IMR-90 (cell line): Measurements from ENCODE around the gene YES1. TPM values are rescaled to one million over a fixed set of nuclear protein-coding genes. Genes with fewer than 3 reads are reported as not detected.

ENCODE experiments used
- ATAC-seq: fragments of 200-7000 bp; cut with Tn5 transposase; 2 replicates; pipeline ENCODE4 v1.9.1; 2020; ENCODE audit warnings: low read depth, mild to moderate bottlenecking, moderate library complexity
- BruUV-seq: library from RNA; stranded (reverse); fragments of 400-500 nt; replicated peaks from 2 replicates; lab custom pipeline; 2021; lab: Mats Ljungman, UMichigan
- CTCF ChIA-PET: fragments of 300-600 bp; formaldehyde crosslinking; extraction: SDS; loops from one replicate; lab custom pipeline; 2021; ENCODE audit warnings: antibody characterized with exemption; lab: Yijun Ruan, JAX
- POLR2A ChIA-PET: fragments of 300-600 bp; sonication (Branson Sonifier 250); formaldehyde crosslinking; loops from one replicate; lab custom pipeline; 2022; ENCODE audit warnings: antibody characterized with exemption; ENCODE audit not compliant: unreplicated experiment; lab: Charles Lee
- DNase-seq: peaks from one replicate; pipeline ENCODE4 v3.0.0; 2013
- H2AFZ ChIP-seq: replicated peaks from 2 replicates; pipeline ENCODE3; 2013; ENCODE audit warnings: low read length, mild to moderate bottlenecking; ENCODE audit not compliant: poor library complexity
- H2AK5ac ChIP-seq: 2 replicates; pipeline ENCODE4 v1.6.1; 2013; ENCODE audit warnings: low read depth, low read length, inconsistent platforms
- H2AK9ac ChIP-seq: replicated peaks from 2 replicates; pipeline ENCODE3; 2013; ENCODE audit warnings: mild to moderate bottlenecking, low read depth, low read length, moderate library complexity; ENCODE audit not compliant: poor library complexity
- H2BK120ac ChIP-seq: 2 replicates; pipeline ENCODE4 v1.6.1; 2013; ENCODE audit warnings: low read depth, low read length, inconsistent platforms
- H2BK15ac ChIP-seq: 3 replicates; pipeline ENCODE4 v1.6.1; 2013; ENCODE audit warnings: low read depth, low read length, inconsistent platforms
- H2BK20ac ChIP-seq: 2 replicates; pipeline ENCODE4 v1.6.1; 2013; ENCODE audit warnings: low read depth, mild to moderate bottlenecking, inconsistent platforms, low read length, moderate library complexity
- H2BK5ac ChIP-seq: 2 replicates; pipeline ENCODE4 v1.6.1; 2013; ENCODE audit warnings: mild to moderate bottlenecking, low read depth, low read length, inconsistent platforms; ENCODE audit not compliant: poor library complexity, severe bottlenecking
- H3K14ac ChIP-seq: replicated peaks from 2 replicates; pipeline ENCODE4 v1.6.1; 2013; ENCODE audit warnings: low read depth, low read length, inconsistent platforms
- H3K18ac ChIP-seq: 2 replicates; pipeline ENCODE4 v1.6.1; 2013; ENCODE audit warnings: low read depth, low read length, control low read depth
- H3K23ac ChIP-seq: 2 replicates; pipeline ENCODE4 v1.6.1; 2013; ENCODE audit warnings: low read depth, low read length, inconsistent platforms
- H3K27ac ChIP-seq: 2 replicates; pipeline ENCODE4 v1.5.1; 2013; ENCODE audit warnings: mild to moderate bottlenecking, control low read depth, low read length; ENCODE audit not compliant: insufficient read depth
- H3K27me3 ChIP-seq: 2 replicates; pipeline ENCODE4 v1.6.1; 2013; ENCODE audit warnings: low read length; ENCODE audit not compliant: control insufficient read depth, insufficient read depth
- H3K36me3 ChIP-seq: 2 replicates; pipeline ENCODE4 v1.6.1; 2013; ENCODE audit warnings: low read length, mixed read lengths; ENCODE audit not compliant: control insufficient read depth, insufficient read depth
- H3K4ac ChIP-seq: 2 replicates; pipeline ENCODE4 v1.6.1; 2013; ENCODE audit warnings: low read depth, low read length, inconsistent platforms
- H3K4me1 ChIP-seq: 2 replicates; pipeline ENCODE4 v1.6.1; 2013; ENCODE audit warnings: low read length, mixed read lengths; ENCODE audit not compliant: control insufficient read depth, insufficient read depth
- H3K4me2 ChIP-seq: 2 replicates; pipeline ENCODE4 v1.6.1; 2013; ENCODE audit warnings: low read depth, mild to moderate bottlenecking, control low read depth, low read length, moderate library complexity
- H3K4me3 ChIP-seq: 2 replicates; pipeline ENCODE4 v1.5.1; 2013; ENCODE audit warnings: low read depth, mild to moderate bottlenecking, control low read depth, low read length, moderate library complexity; ENCODE audit not compliant: insufficient read depth
- H3K56ac ChIP-seq: 2 replicates; pipeline ENCODE4 v1.6.1; 2013; ENCODE audit warnings: low read length, inconsistent platforms; ENCODE audit not compliant: insufficient read depth; ENCODE audit errors: extremely low read depth
- H3K79me1 ChIP-seq, 2 experiments: 2 replicates each; pipeline ENCODE4 v1.6.1; 2013; ENCODE audit warnings: low read length in 2 of 2, inconsistent platforms in 1 of 2, low read depth in 1 of 2
- H3K9ac ChIP-seq: 2 replicates; pipeline ENCODE4 v1.6.1; 2013; ENCODE audit warnings: low read depth, low read length, control low read depth
- H3K9me1 ChIP-seq: 2 replicates; pipeline ENCODE4 v1.6.1; 2013; ENCODE audit warnings: low read length, inconsistent platforms; ENCODE audit not compliant: insufficient read depth
- H3K9me3 ChIP-seq: 2 replicates; pipeline ENCODE4 v1.6.1; 2013; ENCODE audit warnings: low read length; ENCODE audit not compliant: control insufficient read depth, insufficient read depth
- H4K20me1 ChIP-seq: 2 replicates; pipeline ENCODE4 v1.6.1; 2013; ENCODE audit warnings: low read length, inconsistent platforms; ENCODE audit not compliant: insufficient read depth
- H4K5ac ChIP-seq: 2 replicates; pipeline ENCODE4 v1.6.1; 2013; ENCODE audit warnings: mild to moderate bottlenecking, low read depth, low read length, control low read depth
- H4K8ac ChIP-seq, 2 experiments: 2 replicates each; pipeline ENCODE4 v1.6.1; 2013; ENCODE audit warnings: low read depth in 2 of 2, low read length in 2 of 2, control low read depth in 1 of 2, inconsistent platforms in 1 of 2
- H4K91ac ChIP-seq: 2 replicates; pipeline ENCODE4 v1.6.1; 2013; ENCODE audit warnings: low read depth, low read length, inconsistent platforms; ENCODE audit not compliant: insufficient read depth
- ELK1 ChIP-seq: fragments of 150-350 bp; IDR thresholded peaks from 2 replicates; pipeline ENCODE4 v1.6.1; 2016; ENCODE audit warnings: low read depth, mild to moderate bottlenecking, low read length, moderate library complexity, borderline replicate concordance
- MXI1 ChIP-seq: IDR thresholded peaks from 2 replicates; pipeline ENCODE4 v1.6.1; 2012; ENCODE audit warnings: low read depth, mild to moderate bottlenecking, low read length, moderate library complexity, borderline replicate concordance
- POLR2A ChIP-seq: IDR thresholded peaks from 2 replicates; pipeline ENCODE4 v1.6.1; 2012; ENCODE audit warnings: mild to moderate bottlenecking, low read depth, low read length
- SMC3 ChIP-seq: fragments of 150-350 bp; IDR thresholded peaks from 2 replicates; pipeline ENCODE4 v1.6.1; 2016; ENCODE audit warnings: low read depth, mild to moderate bottlenecking, antibody characterized with exemption, low read length, moderate library complexity
- USF2 ChIP-seq: fragments of 150-350 bp; IDR thresholded peaks from 2 replicates; pipeline ENCODE4 v1.6.1; 2017; ENCODE audit warnings: mild to moderate bottlenecking, antibody characterized with exemption, low read length, low read depth
- WGBS, 2 experiments: methylation state at CpG; one replicate each; pipeline versions ENCODE4 v1.1.5 to v1.1.7; 2013; ENCODE audit warnings: missing lambda C conversion rate in 2 of 2; ENCODE audit not compliant: insufficient read length in 1 of 2; ENCODE audit errors: extremely low coverage in 2 of 2; 5-methylcytosine and 5-hydroxymethylcytosine counted together
- dilution Hi-C: fragments of 300-500 bp; cut with HindIII; formaldehyde crosslinking; loops from one replicate; pipeline ENCODE4 v1.14.3; 2018; ENCODE audit warnings: low sequenced_read_pairs; ENCODE audit not compliant: unreplicated experiment
- in situ Hi-C: fragments of 300-500 bp; cut with MboI; formaldehyde crosslinking; loops from 3 replicates; pipeline ENCODE4 v1.14.3; 2019; ENCODE audit warnings: low sequenced_read_pairs, inconsistent platforms, mixed read lengths
- intact Hi-C: fragments of 100-400 bp; cut with micrococcal nuclease; formaldehyde crosslinking; loops from 2 replicates; pipeline ENCODE4 v1.10.0; 2022
- polyA plus RNA-seq, 3 experiments: library from polyadenylated mRNA; depleted of rRNA; stranded (reverse); fragments of >200 nt; gene quantifications; 2 replicates each; pipeline ENCODE4 v1.2.3, GENCODE V29; 2012; ENCODE audit warnings: low replicate concordance in 1 of 3
- total RNA-seq: library from RNA; depleted of rRNA; stranded (reverse); fragments of >200 nt; gene quantifications from 2 replicates; pipeline ENCODE4 v1.2.3, GENCODE V29; 2012

YES1 gene
- total and polyA plus RNA-seq, 2 of the 4 experiments (the other 2 are of a cell fraction) = 16.7 to 62.0 TPM

GRCh38 chr18:713135-713490 lies 98.9 kb downstream of the YES1 start:
- no peak overlapping the region for H4K5ac ChIP-seq
- H3K14ac ChIP-seq = no peak overlapping the region
- H3K4ac ChIP-seq = no peak overlapping the region
- TF ChIP-seq SMC3 = no peak
- no peak for TF ChIP-seq ELK1
- no peak for TF ChIP-seq MXI1
- TF ChIP-seq USF2 = no peak
- no peak for TF ChIP-seq POLR2A
- ChIA-PET POLR2A (no interaction called here), CTCF (interaction anchor here (0.6 to 2.0 kb wide), 7 partner anchors 11 to 126 kb away, joined by 3 to 4 read pairs (median 3); no protein-coding TSS in a partner anchor)
- no peak overlapping the region for H2AK9ac ChIP-seq
- peaks cover 21 to 32% of the 10 kb centered on the region in 2 experiments for H3K79me1 ChIP-seq
- H4K8ac ChIP-seq = peak overlapping the region in 1 of 2 experiments; percentile 25; a peak in 2 of 4 replicates
- H3K9me1 ChIP-seq = peaks cover 4% of the 10 kb centered on the region
- dilution Hi-C loops = no loop called here
- H3K9me3 ChIP-seq = peaks cover 6% of the 10 kb centered on the region; the same call in 1 of the 2 replicates
- no peak overlapping the region for H3K27ac ChIP-seq
- no peak overlapping the region for H3K4me3 ChIP-seq
- H2BK15ac ChIP-seq = no peak overlapping the region
- ATAC-seq (no peak), DNase-seq (no peak)
- no peak overlapping the region for H2BK20ac ChIP-seq
- H3K27me3 ChIP-seq = no peaks in the 10 kb centered on the region
- H2BK120ac ChIP-seq = no peak overlapping the region
- no peak overlapping the region for H2BK5ac ChIP-seq
- no peak overlapping the region for H3K18ac ChIP-seq
- no TSS peak for BruUV-seq
- no peak overlapping the region for H3K9ac ChIP-seq
- peaks cover 6% of the 10 kb centered on the region; the same call in 1 of the 2 replicates for H4K20me1 ChIP-seq
- 84% methylated on average over 8 of the region's 23 CpGs; no CpG with 5 or more reads in 1 of the 2 experiments for WGBS, 2 experiments
- no peak overlapping the region for H4K91ac ChIP-seq
- no peak overlapping the region for H2AK5ac ChIP-seq
- peak overlapping the region; percentile 88 for H2AFZ ChIP-seq
- no peak overlapping the region for H3K23ac ChIP-seq
- no peak overlapping the region for H3K56ac ChIP-seq
- in situ Hi-C loops = no loop called here
- peaks cover 3% of the 10 kb centered on the region; the same call in 1 of the 2 replicates for H3K36me3 ChIP-seq
- H3K4me2 ChIP-seq = no peak overlapping the region
- H3K4me1 ChIP-seq = no peaks in the 10 kb centered on the region
- intact Hi-C loops = loop anchor here (5.0 kb wide), 1 partner anchor 56 kb away; the partner anchor contains the start of gene TYMS
